Lung (tissue), 12 donors: Measurements from ENCODE around the gene CABLES2. TPM values are rescaled to one million over a fixed set of nuclear protein-coding genes. Genes with fewer than 3 reads are reported as not detected.
A peak's percentile ranks its signal among the peaks of the same experiment; 100 is the strongest.

Experiments used
- ATAC-seq: fragments of 200-7000 bp; cut with Tn5 transposase; one replicate; pipeline ENCODE4 v1.9.1; 2020; ENCODE audit warnings: moderate number of reproducible peaks; ENCODE audit not compliant: insufficient read depth, low FRiP score
- DNase-seq, 3 donors: peaks; one replicate each; pipeline ENCODE4 v3.0.0-alpha.2; 2013 to 2017
- H3K27ac ChIP-seq, 2 donors: one replicate each; pipeline ENCODE4 v1.5.1; 2013; ENCODE audit warnings: mild to moderate bottlenecking in 2 of 2, moderate library complexity in 2 of 2, control low read depth in 1 of 2, inconsistent platforms in 1 of 2, low read depth in 1 of 2, low read length in 1 of 2
- H3K27me3 ChIP-seq, 3 donors: one replicate each; pipeline ENCODE4 v1.5.1; 2013; ENCODE audit warnings: low read length in 2 of 3; ENCODE audit not compliant: control insufficient read depth in 3 of 3, insufficient read depth in 3 of 3
- H3K36me3 ChIP-seq, 4 donors: one replicate each; pipeline ENCODE4 v1.5.1; 2013; ENCODE audit warnings: low read length in 4 of 4, mild to moderate bottlenecking in 1 of 4, moderate library complexity in 1 of 4; ENCODE audit not compliant: control insufficient read depth in 4 of 4, insufficient read depth in 4 of 4
- H3K4me1 ChIP-seq, 5 donors: one replicate each; pipeline ENCODE4 v1.5.1; 2013; ENCODE audit warnings: low read length in 5 of 5, mild to moderate bottlenecking in 2 of 5, moderate library complexity in 1 of 5; ENCODE audit not compliant: control insufficient read depth in 5 of 5, insufficient read depth in 5 of 5
- H3K4me3 ChIP-seq: one replicate; pipeline ENCODE4 v1.5.1; 2013; ENCODE audit warnings: mild to moderate bottlenecking, control low read depth, moderate library complexity
- H3K9ac ChIP-seq, 2 donors: one replicate each; pipeline ENCODE4 v1.5.1; 2013; ENCODE audit warnings: low read length in 2 of 2, control low read depth in 1 of 2; ENCODE audit not compliant: insufficient read depth in 1 of 2
- H3K9me3 ChIP-seq, 4 donors: one replicate each; pipeline ENCODE4 v1.5.1; 2013; ENCODE audit warnings: low read length in 3 of 4, mild to moderate bottlenecking in 1 of 4, moderate library complexity in 1 of 4; ENCODE audit not compliant: control insufficient read depth in 4 of 4, insufficient read depth in 3 of 4
- CTCF ChIP-seq: IDR thresholded peaks from 2 replicates; pipeline ENCODE4 v1.5.1; 2012; ENCODE audit warnings: mild to moderate bottlenecking; ENCODE audit errors: control extremely low read depth, extremely low read depth
- WGBS, 2 donors: extraction: QIAGEN DNeasy Blood & Tissue Kit; methylation state at CpG; one replicate each; pipeline ENCODE4 v1.1.7; 2013; 5-methylcytosine and 5-hydroxymethylcytosine counted together
- polyA plus RNA-seq, 2 donors: library from polyadenylated mRNA; stranded (reverse); fragments of 200-250 nt; gene quantifications; one replicate each; pipeline ENCODE4 v1.2.1, GENCODE V29; 2013
- total RNA-seq, 2 donors: library from RNA; depleted of rRNA in 1 of 2; stranded (reverse); fragments of >200 nt in 1 of 2; gene quantifications; one replicate each; pipeline ENCODE4 v1.2.1, GENCODE V29; 2014 to 2021
- donor health status: control.
- donor health status: control.
- donor health status: Bipolar disorder and iron deficiency.
- donor health status: healthy.
- donor health status: DM: yes; HTN: yes; CAD: no.

Gene CABLES2
- total and polyA plus RNA-seq, 4 donors, result 1.9 to 4.4 (median 3.6) TPM

DNA sequence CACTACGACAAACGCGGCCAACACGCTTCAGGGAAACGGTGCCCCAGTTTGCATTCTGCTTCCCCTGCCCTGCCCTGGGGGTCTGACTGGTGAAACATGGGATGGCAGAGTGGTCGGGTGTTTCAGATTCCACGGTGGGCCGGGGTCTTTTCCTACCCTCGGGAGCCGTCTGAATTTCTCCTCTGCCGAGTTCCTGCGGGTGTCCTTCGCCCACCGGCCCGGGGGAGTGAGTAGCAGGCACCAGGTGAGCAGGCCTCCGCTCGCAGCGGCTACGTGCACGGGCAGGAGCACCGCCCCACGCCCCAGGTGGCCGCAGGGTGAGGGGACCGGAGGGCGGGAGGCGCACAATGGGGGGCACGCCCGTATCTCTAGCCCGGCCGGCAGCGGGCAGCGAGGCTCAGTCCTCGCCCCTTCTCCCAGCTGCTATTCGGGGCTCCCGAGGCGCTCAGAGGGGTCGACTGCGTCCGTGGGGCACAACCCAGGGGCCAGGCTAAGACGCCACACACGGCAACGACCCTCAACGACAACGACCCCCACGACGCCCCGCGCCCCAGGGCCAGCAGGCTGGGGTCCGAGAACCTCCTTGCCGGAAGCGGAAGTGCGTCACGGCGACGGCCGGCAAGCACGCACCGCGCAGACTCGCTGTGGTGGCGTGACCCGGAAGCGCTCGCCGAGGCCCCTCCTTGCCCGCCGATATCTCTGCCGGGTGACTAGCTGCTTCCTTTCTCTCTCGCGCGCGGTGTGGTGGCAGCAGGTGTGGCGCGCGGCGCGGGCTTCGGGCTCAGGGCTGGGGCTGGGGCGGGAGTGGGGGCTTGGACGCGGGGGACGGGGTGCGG is 20.5 kb downstream of the CABLES2 start, which contains the start of gene RPS21:
Gene RPS21 (plus strand): TSS at position 721 of the 836 bp plus-strand sequence. CDS start 236 bp downstream, outside the sequence.
- Histone ChIP-seq H3K36me3 (peaks cover 0 to 24% (median 22%) of the 10 kb centered on the region in 4 donors), H3K4me3 (peak within 1 kb of the TSS; percentile 92), H3K9me3 (no peaks in the 10 kb centered on the region), H3K4me1 (peaks cover 2 to 26% (median 7%) of the 10 kb centered on the region in 5 donors), H3K9ac (peak within 1 kb of the TSS; percentile 73 to 82), H3K27me3 (no peaks in the 10 kb centered on the region), H3K27ac (peak within 1 kb of the TSS; percentile 93)
- TF ChIP-seq CTCF, result no peak
- peak; percentile 94 for ATAC-seq
- DNase-seq, result peak; percentile 92 to 96 (median 95)
- 0% methylated on average over 46 to 83 of the region's 83 CpGs for WGBS, 2 donors

- Histone ChIP-seq H3K9ac (no peak overlapping the region), H3K9me3 (no peaks in the 10 kb centered on the region), H3K36me3 (peaks cover 0 to 7% (median 3%) of the 10 kb centered on the region in 4 donors), H3K27me3 (no peaks in the 10 kb centered on the region), H3K4me3 (no peak overlapping the region), H3K27ac (peak overlapping the region in 1 of 2 donors; percentile 4), H3K4me1 (peaks cover 2 to 37% (median 17%) of the 10 kb centered on the region in 5 donors)
- 43 to 48% methylated on average over 18 of the region's 18 CpGs for WGBS, 2 donors
- DNase-seq, result peak; percentile 72 to 81 (median 79)
- peak; percentile 55 for ATAC-seq
- TF ChIP-seq CTCF, result peak; percentile 88
Observed at GRCh38 chr20:62382306-62383198, 24.5 kb downstream of the CABLES2 start.

DNA sequence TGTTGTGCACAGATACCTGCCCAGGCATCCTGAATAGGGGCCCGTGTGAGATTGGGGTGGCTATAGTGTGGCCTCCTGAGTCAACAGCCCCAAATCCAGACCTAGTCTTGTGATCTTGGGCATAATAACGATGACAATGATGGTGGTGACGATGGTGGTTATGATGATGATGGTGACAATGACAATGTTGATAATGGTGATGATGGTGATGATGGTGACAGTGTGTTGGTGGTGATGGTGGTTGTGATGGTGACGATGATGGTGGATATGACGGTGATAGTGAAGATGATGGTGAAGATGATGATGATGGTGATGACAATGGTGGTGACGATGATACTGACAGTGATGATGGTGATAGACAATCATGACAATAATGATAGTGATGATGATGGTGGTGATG is 25.2 kb downstream of the CABLES2 start:
- Histone ChIP-seq H3K9ac (no peak overlapping the region), H3K27ac (peak overlapping the region; percentile 69 to 86), H3K27me3 (no peaks in the 10 kb centered on the region), H3K36me3 (peaks cover 0 to 7% (median 3%) of the 10 kb centered on the region in 4 donors), H3K4me1 (peaks cover 2 to 43% (median 24%) of the 10 kb centered on the region in 5 donors), H3K4me3 (no peak overlapping the region), H3K9me3 (no peaks in the 10 kb centered on the region)
- ATAC-seq (no peak), DNase-seq (no peak)
- 82 to 97% methylated on average over 6 of the region's 6 CpGs for WGBS, 2 donors
- TF ChIP-seq CTCF, result no peak
